ENCODE results near the gene CRHBP. TPM values are rescaled to one million over a fixed set of nuclear protein-coding genes. Genes with fewer than 3 reads are reported as not detected.

The CRHBP gene, protein sequence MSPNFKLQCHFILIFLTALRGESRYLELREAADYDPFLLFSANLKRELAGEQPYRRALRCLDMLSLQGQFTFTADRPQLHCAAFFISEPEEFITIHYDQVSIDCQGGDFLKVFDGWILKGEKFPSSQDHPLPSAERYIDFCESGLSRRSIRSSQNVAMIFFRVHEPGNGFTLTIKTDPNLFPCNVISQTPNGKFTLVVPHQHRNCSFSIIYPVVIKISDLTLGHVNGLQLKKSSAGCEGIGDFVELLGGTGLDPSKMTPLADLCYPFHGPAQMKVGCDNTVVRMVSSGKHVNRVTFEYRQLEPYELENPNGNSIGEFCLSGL
- total RNA-seq: 0.13 and 0.75 TPM in 2 replicates

GRCh38 chr5:76952795-76953536, at the start of gene CRHBP:
TSS of gene CRHBP (plus strand) at chr5:76953045. CDS start at chr5:76953135, 90 bp downstream.

Other genes with a start within 250 kb of the CRHBP start
- gene F2R, start 236.9 kb upstream of the CRHBP start, total RNA-seq: 130 and 145 TPM in 2 replicates
- gene F2RL1, start 134.0 kb upstream of the CRHBP start, total RNA-seq: 7.5 and 24.3 TPM in 2 replicates
- gene S100Z, start 103.0 kb upstream of the CRHBP start, total RNA-seq: not detected in 2 replicates
- 27.9 and 29.6 TPM in 2 replicates for gene AGGF1, start 77.4 kb downstream of the CRHBP start, total RNA-seq
- gene ZBED3, start 134.2 kb downstream of the CRHBP start, total RNA-seq: 0.40 and 0.81 TPM in 2 replicates

Measured in aortic smooth muscle cell (primary cell).